HepG2 (cell line): ENCODE data around the gene ANKRD60. TPM values are rescaled to one million over a fixed set of nuclear protein-coding genes. Genes with fewer than 3 reads are reported as not detected.

Experiments
- ARID5B ChIP-seq: IDR thresholded peaks from 2 replicates; pipeline ENCODE4 v1.4.0; 2020; ENCODE audit warnings: mild to moderate bottlenecking, missing genetic modification reagents
- ELF3 ChIP-seq: IDR thresholded peaks from 2 replicates; pipeline ENCODE4 v1.6.1; 2016; ENCODE audit warnings: missing genetic modification reagents, missing compliant biosample characterization
- ELF4 ChIP-seq: sonication (generic); formaldehyde crosslinking; IDR thresholded peaks from 2 replicates; pipeline ENCODE4 v1.5.0; 2020; ENCODE audit warnings: missing genetic modification reagents, mild to moderate bottlenecking, moderate library complexity, borderline replicate concordance
- FOSL2 ChIP-seq: sonication (generic); formaldehyde crosslinking; IDR thresholded peaks from 2 replicates; pipeline ENCODE4 v1.4.0; 2020; ENCODE audit warnings: missing genetic modification reagents
- FOXK2 ChIP-seq: fragments of 450-650 bp; IDR thresholded peaks from 2 replicates; pipeline ENCODE4 v1.6.1; 2016
- IRX3 ChIP-seq: sonication (generic); formaldehyde crosslinking; IDR thresholded peaks from 2 replicates; pipeline ENCODE4 v1.8.1; 2023; ENCODE audit warnings: mild to moderate bottlenecking, low read depth, missing genetic modification reagents, borderline replicate concordance
- POGK ChIP-seq: sonication (generic); formaldehyde crosslinking; conservative IDR thresholded peaks from 2 replicates; pipeline ENCODE4 v1.8.0; 2022; ENCODE audit warnings: mild to moderate bottlenecking, moderate library complexity, missing genetic modification reagents
- RFX3 ChIP-seq: IDR thresholded peaks from 2 replicates; pipeline ENCODE4 v1.6.1; 2016; ENCODE audit warnings: missing biosample characterization, missing genetic modification reagents
- RXRB ChIP-seq: IDR thresholded peaks from 2 replicates; pipeline ENCODE4 v1.6.1; 2016; ENCODE audit warnings: borderline replicate concordance, missing genetic modification reagents, missing compliant biosample characterization
- TFDP1 ChIP-seq: IDR thresholded peaks from 2 replicates; pipeline ENCODE4 v1.6.1; 2016; ENCODE audit warnings: missing compliant biosample characterization, missing genetic modification reagents, borderline replicate concordance
- TIGD3 ChIP-seq: sonication (generic); formaldehyde crosslinking; IDR thresholded peaks from 2 replicates; pipeline ENCODE4 v1.5.1; 2020; ENCODE audit warnings: mild to moderate bottlenecking, missing genetic modification reagents, borderline replicate concordance
- ZBTB21 ChIP-seq: sonication (generic); formaldehyde crosslinking; IDR thresholded peaks from 2 replicates; pipeline ENCODE4 v1.4.0; 2020; ENCODE audit warnings: missing genetic modification reagents
- ZNF20 ChIP-seq: sonication (generic); formaldehyde crosslinking; IDR thresholded peaks from 2 replicates; pipeline ENCODE4 v1.4.0; 2020; ENCODE audit warnings: mild to moderate bottlenecking, moderate library complexity, missing genetic modification reagents
- ZNF207 ChIP-seq: fragments of 450-650 bp; IDR thresholded peaks from 2 replicates; pipeline ENCODE4 v1.6.1; 2016; ENCODE audit warnings: antibody characterized with exemption, borderline replicate concordance
- ZNF501 ChIP-seq: sonication (generic); formaldehyde crosslinking; IDR thresholded peaks from 2 replicates; pipeline ENCODE4 v1.5.1; 2020; ENCODE audit warnings: mild to moderate bottlenecking, moderate library complexity, missing genetic modification reagents
- ZNF503 ChIP-seq: sonication (generic); formaldehyde crosslinking; IDR thresholded peaks from 2 replicates; pipeline ENCODE4 v1.4.0; 2020; ENCODE audit warnings: missing genetic modification reagents
- ZSCAN31 ChIP-seq: sonication (generic); formaldehyde crosslinking; IDR thresholded peaks from 2 replicates; pipeline ENCODE4 v1.5.0; 2020; ENCODE audit warnings: low read depth, mild to moderate bottlenecking, missing genetic modification reagents
- polyA plus RNA-seq, 8 experiments: library from polyadenylated mRNA; depleted of rRNA in 3 of 8; stranded (reverse) in 7 of 8; unstranded in 1 of 8; fragments of >200 nt; fragmentation: Illumina TruSeq in 4 of 8; extraction: Trizol in 4 of 8; gene quantifications; 2 replicates each; pipeline versions ENCODE4 v1.2.1 to v1.2.3, GENCODE V29; 2011 to 2016; ENCODE audit warnings: low read depth in 4 of 8, missing spikeins in 1 of 8, mixed read lengths in 1 of 8; ENCODE audit not compliant: insufficient read depth in 1 of 8
- total RNA-seq, 5 experiments: library from RNA; depleted of rRNA; stranded (reverse); fragments of >200 nt; fragmentation: Illumina TruSeq; extraction: Trizol; gene quantifications; 2 replicates each; pipeline ENCODE4 v1.2.3, GENCODE V29; 2016; ENCODE audit warnings: low read depth in 1 of 5

ANKRD60 gene
- total and polyA plus RNA-seq, 2 of the 13 experiments (the other 11 are each of a cell fraction or from before 2014, with no cell fraction given), result not detected

- no peak for TF ChIP-seq IRX3 (CRISPR knock-in tag)
- no peak for TF ChIP-seq ZSCAN31
- TF ChIP-seq ZNF501 (CRISPR knock-in tag), result peak; percentile 89; the same call in 1 of the 2 replicates
- 0 out of 2 replicates have a peak, but pooled peaks have one; percentile 40 for TF ChIP-seq ZNF503 (CRISPR knock-in tag)
- TF ChIP-seq FOSL2 (CRISPR knock-in tag), result peak; percentile 47
- TF ChIP-seq ARID5B (CRISPR knock-in tag), result no peak; the same call in none of the 2 replicates
- TF ChIP-seq ELF4, result no peak; the same call in 1 of the 2 replicates
- TF ChIP-seq FOXK2, result no peak
- TF ChIP-seq RFX3, result no peak
- TF ChIP-seq ELF3 (CRISPR knock-in tag), result peak; percentile 49; the same call in 1 of the 2 replicates
- TF ChIP-seq TIGD3 (CRISPR knock-in tag), result no peak
- no peak for TF ChIP-seq ZNF20 (CRISPR knock-in tag)
- TF ChIP-seq TFDP1 (CRISPR knock-in tag), result peak; percentile 84; the same call in 1 of the 2 replicates
- TF ChIP-seq RXRB (CRISPR knock-in tag), result peak; percentile 34; the same call in 1 of the 2 replicates
- TF ChIP-seq POGK (CRISPR knock-in tag), result no peak
- no peak for TF ChIP-seq ZNF207
- no peak for TF ChIP-seq ZBTB21 (CRISPR knock-in tag)
Observed at GRCh38 chr20:58236612-58237317, 8.3 kb upstream of the ANKRD60 start (continued).
